B cell (primary cell): ENCODE data around the gene PLK2.

ENCODE experiments used
- CTCF ChIP-seq: fragments of 200-600 bp; IDR thresholded peaks from one replicate; pipeline ENCODE4 v1.8.0; 2022; ENCODE audit warnings: antibody characterized with exemption, mild to moderate bottlenecking
- EZH2 ChIP-seq: IDR thresholded peaks from 2 replicates; pipeline ENCODE4 v1.6.1; 2012; ENCODE audit warnings: borderline replicate concordance, low read depth, mild to moderate bottlenecking, moderate library complexity, low read length; ENCODE audit not compliant: insufficient read depth, poor library complexity, severe bottlenecking

GRCh38 chr5:58458141-58458742 lies 1.6 kb downstream of the PLK2 start:
- TF ChIP-seq CTCF (no peak), EZH2 (no peak)
